OCI-LY3 (cell line): ENCODE measurements around the gene MARK3.
A peak's percentile ranks its signal among the peaks of the same experiment; 100 is the strongest.

ENCODE experiments used
- H2AFZ ChIP-seq: fragments of 200-600, 300-600 bp; shearing (Covaris generic); 2 replicates; pipeline ENCODE4 v1.6.0; 2014; ENCODE audit warnings: antibody characterized with exemption, low read depth, low read length
- H3K27ac ChIP-seq: fragments of 200-600, 300-600 bp; sonication (generic); 2 replicates; pipeline ENCODE4 v1.5.1; 2014; ENCODE audit warnings: mild to moderate bottlenecking, low read length, moderate library complexity, mixed read lengths
- H3K27me3 ChIP-seq: fragments of 200-600, 300-600 bp; sonication (generic); 2 replicates; pipeline ENCODE4 v1.6.1; 2014; ENCODE audit warnings: low read depth, low read length, mixed read lengths
- H3K36me3 ChIP-seq: fragments of 200-600, 300-600 bp; sonication (generic); replicated peaks from 2 replicates; pipeline ENCODE3; 2014; ENCODE audit warnings: low read depth, low read length, mixed read lengths
- H3K4me1 ChIP-seq: fragments of 300-600, 200-600 bp; sonication (generic); 2 replicates; pipeline ENCODE4 v1.6.1; 2014; ENCODE audit warnings: low read length, mixed read lengths
- H3K4me2 ChIP-seq: fragments of 200-600, 300-600 bp; sonication (generic); 2 replicates; pipeline ENCODE4 v1.6.1; 2014; ENCODE audit warnings: low read length, mixed read lengths
- H3K4me3 ChIP-seq: fragments of 300-600, 200-600 bp; sonication (generic); 2 replicates; pipeline ENCODE4 v1.5.1; 2014; ENCODE audit warnings: antibody characterized with exemption, mild to moderate bottlenecking, low read length, moderate library complexity
- H3K79me2 ChIP-seq: fragments of 300-600, 200-600 bp; shearing (Covaris generic); 2 replicates; pipeline ENCODE4 v1.6.1; 2014; ENCODE audit warnings: mild to moderate bottlenecking, low read length, mixed read lengths
- H3K9ac ChIP-seq: fragments of 300-600, 200-600 bp; shearing (Covaris generic); 2 replicates; pipeline ENCODE4 v1.6.0; 2014; ENCODE audit warnings: mild to moderate bottlenecking, low read length, moderate library complexity
- H3K9me3 ChIP-seq: fragments of 200-600, 300-600 bp; shearing (Covaris generic); 2 replicates; pipeline ENCODE4 v1.6.1; 2014; ENCODE audit warnings: low read length, mixed read lengths; ENCODE audit not compliant: insufficient read depth
- H4K20me1 ChIP-seq: fragments of 200-600, 300-600 bp; sonication (generic); 2 replicates; pipeline ENCODE4 v1.6.1; 2016; ENCODE audit warnings: low read length, mixed read lengths; ENCODE audit not compliant: insufficient read depth
- EZH2phosphoT487 ChIP-seq: fragments of 200-600 bp; shearing (Covaris generic); IDR thresholded peaks from 2 replicates; pipeline ENCODE4 v1.6.1; 2018; ENCODE audit warnings: antibody characterized with exemption, mixed run types, low read depth
- TF ChIP-seq, protein P1 (sequence below): fragments of 200-600, 300-600 bp; sonication (generic); IDR thresholded peaks from 2 replicates; pipeline ENCODE4 v1.5.1; 2014; ENCODE audit warnings: antibody characterized with exemption, low read length, low read depth

The MARK3 gene

GRCh38 chr14:103385152-103385928 is at the start of gene MARK3:
Gene MARK3 (plus strand): TSS chr14:103385415. CDS start chr14:103386030, 615 bp downstream.
- H2AFZ ChIP-seq, result peak within 1 kb of the TSS; percentile 97
- peaks cover 50% of the 10 kb centered on the region for H3K79me2 ChIP-seq
- no peak for TF ChIP-seq EZH2phosphoT487
- TF ChIP-seq, protein P1, sequence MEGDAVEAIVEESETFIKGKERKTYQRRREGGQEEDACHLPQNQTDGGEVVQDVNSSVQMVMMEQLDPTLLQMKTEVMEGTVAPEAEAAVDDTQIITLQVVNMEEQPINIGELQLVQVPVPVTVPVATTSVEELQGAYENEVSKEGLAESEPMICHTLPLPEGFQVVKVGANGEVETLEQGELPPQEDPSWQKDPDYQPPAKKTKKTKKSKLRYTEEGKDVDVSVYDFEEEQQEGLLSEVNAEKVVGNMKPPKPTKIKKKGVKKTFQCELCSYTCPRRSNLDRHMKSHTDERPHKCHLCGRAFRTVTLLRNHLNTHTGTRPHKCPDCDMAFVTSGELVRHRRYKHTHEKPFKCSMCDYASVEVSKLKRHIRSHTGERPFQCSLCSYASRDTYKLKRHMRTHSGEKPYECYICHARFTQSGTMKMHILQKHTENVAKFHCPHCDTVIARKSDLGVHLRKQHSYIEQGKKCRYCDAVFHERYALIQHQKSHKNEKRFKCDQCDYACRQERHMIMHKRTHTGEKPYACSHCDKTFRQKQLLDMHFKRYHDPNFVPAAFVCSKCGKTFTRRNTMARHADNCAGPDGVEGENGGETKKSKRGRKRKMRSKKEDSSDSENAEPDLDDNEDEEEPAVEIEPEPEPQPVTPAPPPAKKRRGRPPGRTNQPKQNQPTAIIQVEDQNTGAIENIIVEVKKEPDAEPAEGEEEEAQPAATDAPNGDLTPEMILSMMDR, result peak; percentile 34; the same call in 1 of the 2 replicates
- peaks cover 13% of the 10 kb centered on the region for H3K4me1 ChIP-seq
- H3K9me3 ChIP-seq, result no peaks in the 10 kb centered on the region
- peak within 1 kb of the TSS; percentile 90 for H3K9ac ChIP-seq
- peaks cover 31% of the 10 kb centered on the region for H4K20me1 ChIP-seq
- H3K27ac ChIP-seq, result peak within 1 kb of the TSS; percentile 82
- peaks cover 15% of the 10 kb centered on the region for H3K36me3 ChIP-seq
- peak within 1 kb of the TSS; percentile 94 for H3K4me2 ChIP-seq
- peaks cover 12% of the 10 kb centered on the region for H3K27me3 ChIP-seq
- peak within 1 kb of the TSS; percentile 82 for H3K4me3 ChIP-seq

DNA sequence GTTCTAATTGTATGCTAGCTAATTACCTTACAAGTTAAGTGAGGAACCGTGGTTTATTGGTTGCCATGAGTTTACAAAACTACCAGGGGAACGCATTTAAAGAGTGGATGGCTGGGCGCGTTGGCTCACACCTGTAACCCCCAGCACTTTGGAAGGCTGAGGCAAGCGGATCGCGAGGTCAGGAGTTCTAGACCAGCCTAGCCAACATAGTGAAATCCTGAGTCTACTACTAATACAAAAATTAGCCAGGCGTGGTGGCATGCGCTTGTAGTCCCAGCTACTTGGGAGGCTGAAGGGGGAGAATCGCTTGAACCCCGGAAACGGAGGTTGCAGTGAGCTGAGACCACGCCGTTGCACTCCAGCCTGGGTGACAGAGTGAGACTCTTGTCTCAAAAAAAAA is 49.0 kb upstream of the MARK3 start:
- Histone ChIP-seq H2AFZ (no peak overlapping the region), H3K9me3 (no peaks in the 10 kb centered on the region), H3K9ac (no peak overlapping the region), H3K4me1 (peaks cover 43% of the 10 kb centered on the region), H4K20me1 (peaks cover 55% of the 10 kb centered on the region), H3K4me2 (peak overlapping the region; percentile 94; the same call in 1 of the 2 replicates), H3K27ac (no peak overlapping the region), H3K36me3 (peaks cover 63% of the 10 kb centered on the region), H3K79me2 (peaks cover 47% of the 10 kb centered on the region), H3K4me3 (peak overlapping the region; percentile 91; the same call in 1 of the 2 replicates), H3K27me3 (no peaks in the 10 kb centered on the region)
- TF ChIP-seq EZH2phosphoT487, result no peak
- TF ChIP-seq, protein P1, result no peak

- peaks cover 47% of the 10 kb centered on the region for H3K79me2 ChIP-seq
Measured at GRCh38 chr14:103337794-103338193, 47.4 kb upstream of the MARK3 start.

GRCh38 chr14:103339561-103339960 is 45.7 kb upstream of the MARK3 start:
- TF ChIP-seq, protein P1, result no peak
- TF ChIP-seq EZH2phosphoT487, result no peak
- H3K79me2 ChIP-seq, result peaks cover 33% of the 10 kb centered on the region
- no peak overlapping the region for H2AFZ ChIP-seq
- H3K27ac ChIP-seq, result no peak overlapping the region
- H3K9me3 ChIP-seq, result no peaks in the 10 kb centered on the region
- peaks cover 97% of the 10 kb centered on the region for H3K36me3 ChIP-seq
- no peaks in the 10 kb centered on the region for H3K27me3 ChIP-seq
- H3K9ac ChIP-seq, result no peak overlapping the region
- peaks cover 26% of the 10 kb centered on the region for H3K4me1 ChIP-seq
- H4K20me1 ChIP-seq, result peaks cover 82% of the 10 kb centered on the region
- no peak overlapping the region for H3K4me2 ChIP-seq
- no peak overlapping the region for H3K4me3 ChIP-seq

More at GRCh38 chr14:103337794-103338193, 47.4 kb upstream of the MARK3 start:
- Histone ChIP-seq H3K27ac (no peak overlapping the region), H3K4me1 (peaks cover 30% of the 10 kb centered on the region), H3K27me3 (no peaks in the 10 kb centered on the region), H2AFZ (no peak overlapping the region), H3K9ac (no peak overlapping the region), H3K4me3 (no peak overlapping the region), H4K20me1 (peaks cover 68% of the 10 kb centered on the region), H3K9me3 (no peaks in the 10 kb centered on the region), H3K4me2 (no peak overlapping the region), H3K36me3 (peaks cover 79% of the 10 kb centered on the region)
- TF ChIP-seq EZH2phosphoT487, result no peak
- TF ChIP-seq, protein P1, result no peak
